Measurements from ENCODE around the gene NOX5. TPM values are rescaled to one million over a fixed set of nuclear protein-coding genes. Genes with fewer than 3 reads are reported as not detected.

NOX5 gene
- total RNA-seq, 1 donor from 2014 or later: not detected

DNA sequence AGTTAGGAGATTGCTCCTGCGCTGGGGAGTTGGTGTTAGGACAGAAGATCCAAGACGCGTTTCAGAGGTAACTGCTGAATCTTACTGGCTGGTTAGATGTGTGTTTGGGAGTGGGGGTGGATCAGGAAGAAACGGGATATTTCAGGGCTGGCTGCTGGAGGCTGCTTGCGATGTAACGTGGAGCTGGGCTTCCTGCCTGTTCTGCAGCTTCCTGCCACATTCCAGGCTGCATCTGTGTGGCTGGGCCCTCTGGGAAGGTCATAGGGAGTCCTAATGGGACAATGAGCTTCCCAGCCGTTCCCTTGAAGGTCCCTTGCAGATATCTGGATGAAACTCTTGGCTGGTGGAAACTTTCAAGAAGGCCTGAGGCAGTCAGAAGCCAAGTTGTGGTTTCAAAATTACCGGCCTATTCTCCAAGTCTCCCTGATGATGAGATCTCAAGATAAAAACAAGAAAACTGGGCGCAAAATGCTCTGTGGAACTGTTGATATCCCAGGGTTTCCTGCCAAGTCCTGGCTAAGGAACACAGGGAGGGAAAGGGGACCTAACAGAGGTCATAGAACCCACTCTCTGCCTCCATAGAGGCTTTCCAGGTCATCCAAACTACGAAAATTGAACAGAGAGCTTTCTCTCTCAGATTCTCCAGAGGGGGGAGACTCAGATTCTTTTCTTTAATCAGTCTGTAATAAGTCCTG is 67.0 kb downstream of the NOX5 start:
- Histone ChIP-seq H3K4me1 (peaks cover 59% of the 10 kb centered on the region), H3K36me3 (no peaks in the 10 kb centered on the region), H3K4me3 (peak overlapping the region; percentile 3), H3K27ac (replicated peaks) (peak overlapping the region; percentile 92), H3K27me3 (ENCODE audit: low read depth) (no peaks in the 10 kb centered on the region), H3K9me3 (replicated peaks) (no peaks in the 10 kb centered on the region)
- intact Hi-C loops (cut with micrococcal nuclease): no loop called here
- DNase-seq: peak; percentile 82
- TF ChIP-seq CTCF (IDR thresholded peaks at IDR 0.05; ENCODE audit: borderline replicate concordance): no peak

- no peaks in the 10 kb centered on the region for H3K9me3 ChIP-seq (replicated peaks)
- H3K4me3 ChIP-seq: no peak overlapping the region
- peaks cover 4% of the 10 kb centered on the region for H3K27me3 ChIP-seq (ENCODE audit: low read depth)
- peaks cover 59% of the 10 kb centered on the region for H3K4me1 ChIP-seq
- no peak for DNase-seq
- no peaks in the 10 kb centered on the region for H3K36me3 ChIP-seq
- TF ChIP-seq CTCF (IDR thresholded peaks at IDR 0.05; ENCODE audit: borderline replicate concordance): no peak
- H3K27ac ChIP-seq (replicated peaks): peak overlapping the region; percentile 92
- intact Hi-C loops (cut with micrococcal nuclease): no loop called here
Observed at GRCh38 chr15:69082021-69082502, 67.6 kb downstream of the NOX5 start.

DNA sequence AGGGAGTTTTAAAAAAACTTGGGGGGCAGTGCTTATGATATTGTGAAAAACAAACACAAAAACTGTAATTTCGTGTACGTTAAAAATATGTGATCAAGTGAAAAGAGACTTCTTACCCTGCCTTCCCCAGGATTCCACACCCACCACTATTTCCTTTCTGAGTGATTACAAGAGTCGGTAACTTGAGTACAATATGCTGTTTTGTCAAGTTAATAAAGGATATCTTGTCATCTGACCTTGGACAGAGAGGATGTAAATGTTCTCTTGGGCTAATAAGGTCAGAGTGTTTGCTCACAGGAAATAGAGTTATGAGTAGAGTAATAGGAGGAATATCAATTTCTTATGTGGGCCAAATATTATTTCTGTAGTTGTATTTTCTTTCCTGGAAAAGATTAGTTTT is 68.1 kb downstream of the NOX5 start:
- no peak for TF ChIP-seq CTCF (IDR thresholded peaks at IDR 0.05; ENCODE audit: borderline replicate concordance)
- intact Hi-C loops (cut with micrococcal nuclease): no loop called here
- DNase-seq: no peak
- peaks cover 7% of the 10 kb centered on the region for H3K27me3 ChIP-seq (ENCODE audit: low read depth)
- H3K9me3 ChIP-seq (replicated peaks): no peaks in the 10 kb centered on the region
- H3K4me1 ChIP-seq: peaks cover 59% of the 10 kb centered on the region
- peak overlapping the region; percentile 92 for H3K27ac ChIP-seq (replicated peaks)
- H3K4me3 ChIP-seq: peak overlapping the region; percentile 29
- no peaks in the 10 kb centered on the region for H3K36me3 ChIP-seq

GRCh38 chr15:69084404-69085030 is 70.0 kb downstream of the NOX5 start:
- Histone ChIP-seq H3K36me3 (no peaks in the 10 kb centered on the region), H3K27me3 (ENCODE audit: low read depth) (peaks cover 15% of the 10 kb centered on the region), H3K9me3 (replicated peaks) (no peaks in the 10 kb centered on the region), H3K4me1 (peaks cover 62% of the 10 kb centered on the region), H3K27ac (replicated peaks) (peak overlapping the region; percentile 92), H3K4me3 (no peak overlapping the region)
- intact Hi-C loops (cut with micrococcal nuclease): no loop called here
- DNase-seq: no peak
- TF ChIP-seq CTCF (IDR thresholded peaks at IDR 0.05; ENCODE audit: borderline replicate concordance): no peak

- intact Hi-C loops (cut with micrococcal nuclease): no loop called here
- no peak for TF ChIP-seq CTCF (IDR thresholded peaks at IDR 0.05; ENCODE audit: borderline replicate concordance)
- Histone ChIP-seq H3K27ac (replicated peaks) (peak overlapping the region; percentile 92), H3K4me1 (peaks cover 53% of the 10 kb centered on the region), H3K27me3 (ENCODE audit: low read depth) (peaks cover 17% of the 10 kb centered on the region), H3K9me3 (replicated peaks) (no peaks in the 10 kb centered on the region), H3K4me3 (no peak overlapping the region), H3K36me3 (no peaks in the 10 kb centered on the region)
- no peak for DNase-seq
Observed at GRCh38 chr15:69085325-69086081, 71.0 kb downstream of the NOX5 start.

Data from left ventricle myocardium inferior (tissue), 1 donor.